ENCODE measurements around the gene ZDHHC11.
"Not testable (repeated sequence)": the region's sequence is repeated elsewhere in the genome, so short reads cannot be mapped to it uniquely, and the experiment has no call there.

ZDHHC11 gene

DNA sequence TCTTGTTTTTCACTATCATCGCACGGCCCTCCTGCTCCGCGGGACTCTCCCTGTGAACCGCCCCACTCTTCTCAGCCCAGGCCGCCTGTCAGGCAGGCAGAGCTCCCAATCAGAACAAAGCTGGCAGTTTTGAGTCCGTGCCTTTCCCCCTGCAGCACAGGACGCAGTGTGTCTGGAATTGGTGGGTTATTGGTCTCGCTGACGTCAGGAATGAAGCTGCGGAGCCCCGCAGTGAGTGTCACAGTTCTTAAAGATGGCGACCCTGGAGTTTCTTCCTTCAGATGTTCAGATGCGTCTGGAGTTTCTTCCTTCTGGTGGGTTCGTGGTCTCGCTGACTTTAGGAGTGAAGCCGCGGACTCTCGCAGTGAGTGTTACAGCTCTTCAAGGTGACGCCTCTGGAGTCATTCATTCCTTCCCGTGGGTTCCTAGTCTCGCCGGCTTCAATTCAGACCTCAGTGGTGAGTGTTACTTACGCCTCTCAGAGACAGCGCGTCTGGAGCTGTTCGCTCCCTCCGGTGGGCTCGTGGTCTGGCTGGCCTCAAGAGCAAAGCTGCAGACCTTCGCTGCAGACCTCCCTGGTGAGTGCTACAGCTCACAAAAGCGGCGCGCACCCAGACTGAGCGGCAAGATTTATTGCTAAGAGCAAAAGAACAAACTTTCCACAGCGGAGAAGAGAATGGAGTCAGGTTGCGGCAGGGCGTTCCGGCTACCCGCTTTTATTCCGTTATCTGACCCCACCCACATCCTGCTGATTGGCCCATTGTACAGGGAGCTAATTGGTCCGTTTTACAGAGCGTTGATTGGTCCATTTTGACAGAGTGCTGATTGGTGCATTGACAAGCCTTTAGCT, 73.7 kb downstream of the ZDHHC11 start:
- DNase-seq (ENCODE audit: low read depth in 3 of 3): no peak

DNA sequence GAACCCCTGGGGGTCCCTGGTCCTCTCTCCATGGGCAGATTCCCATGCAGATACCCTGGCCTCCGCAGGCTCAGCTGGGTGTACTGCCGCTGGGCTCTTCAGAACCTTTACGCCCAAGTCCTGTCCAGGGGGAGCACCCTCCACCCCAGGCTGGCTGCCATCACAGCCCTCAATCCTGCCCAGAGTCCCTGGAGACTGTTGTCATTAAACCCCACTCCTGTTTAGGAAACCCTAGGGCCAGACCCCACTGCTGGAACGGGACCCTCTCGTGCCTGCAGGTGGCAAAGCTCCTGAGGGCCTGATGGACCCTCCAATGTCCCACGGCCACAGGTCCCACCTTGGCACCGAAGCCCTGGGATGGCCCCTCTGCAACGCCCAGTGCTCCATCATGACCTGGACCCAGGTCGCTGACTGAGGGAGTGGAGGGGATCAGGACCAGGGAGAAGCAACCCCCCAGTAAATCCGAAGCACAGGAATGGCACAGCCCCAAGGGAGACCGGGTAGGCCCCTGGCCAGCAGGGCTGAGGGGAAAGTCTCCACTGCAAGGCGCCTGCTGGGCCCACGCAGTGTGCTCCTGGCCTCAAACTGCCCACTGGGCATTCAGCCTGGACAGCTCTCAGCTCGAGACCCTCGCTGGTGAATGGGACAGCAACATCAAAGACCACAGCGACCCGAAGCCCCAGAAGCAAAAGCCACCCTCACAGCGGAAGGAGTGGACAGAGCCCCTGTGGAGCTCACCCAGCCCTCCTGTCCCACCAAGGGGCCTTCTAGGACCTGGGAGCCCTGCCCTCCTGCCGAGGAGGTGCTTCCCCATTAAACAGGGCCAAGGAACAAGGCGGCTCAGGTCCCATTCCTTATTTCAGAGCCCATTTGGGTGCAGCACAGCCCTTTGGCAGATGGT, 74.6 kb downstream of the ZDHHC11 start:
- DNase-seq (ENCODE audit: low read depth in 3 of 3): no peak

DNA sequence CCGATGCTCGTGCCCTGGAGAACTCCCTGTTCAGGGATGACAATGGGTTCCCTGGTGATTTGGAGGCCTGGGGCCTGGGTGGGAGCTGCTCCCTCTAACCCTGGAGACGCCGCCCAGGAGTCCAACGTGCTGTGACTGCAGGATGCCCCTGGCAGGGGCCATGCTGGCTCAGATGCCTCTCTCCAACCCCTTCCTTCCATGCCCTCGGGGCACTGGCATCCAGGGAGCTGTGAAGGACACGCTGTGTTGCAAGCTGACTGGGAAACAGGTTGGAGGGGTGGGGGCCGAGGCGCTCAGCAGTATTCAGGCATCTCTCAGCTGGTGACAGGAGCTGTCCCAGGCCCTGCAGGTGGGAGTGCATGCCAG, 75.2 kb downstream of the ZDHHC11 start:
- not testable (repeated sequence) for DNase-seq (ENCODE audit: low read depth in 3 of 3)

DNA sequence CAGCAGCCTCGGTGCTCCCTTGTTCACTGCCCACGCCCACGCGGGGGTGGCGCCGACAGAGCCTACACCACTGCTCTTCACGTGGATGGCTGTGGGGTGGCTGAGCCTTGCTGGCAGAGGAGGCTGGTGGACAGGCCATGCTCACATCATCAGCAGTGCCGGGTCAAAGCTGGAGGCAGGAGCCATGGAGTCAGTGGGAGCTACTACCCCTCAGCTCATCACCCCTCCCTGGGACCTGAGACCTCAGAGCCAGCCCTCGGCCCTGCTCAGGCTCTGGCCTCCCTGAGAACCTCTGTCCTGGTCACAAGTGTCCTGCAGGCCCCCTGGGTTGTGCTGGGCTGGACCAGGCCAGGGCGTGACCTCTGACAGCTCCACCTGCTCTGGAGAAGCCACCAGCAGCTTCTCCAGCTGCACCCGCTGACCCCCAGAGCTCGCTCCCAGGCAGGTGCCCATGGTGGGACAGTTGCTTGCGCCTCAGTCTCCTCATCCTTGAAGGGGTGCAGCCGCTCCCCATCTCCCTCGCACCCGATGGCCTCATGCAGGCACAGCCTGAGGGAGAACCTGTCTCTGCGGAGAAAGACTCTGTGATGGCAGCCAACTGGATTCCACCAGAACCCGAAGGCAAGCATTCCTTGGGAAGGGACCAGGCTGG, 75.8 kb downstream of the ZDHHC11 start:
- not testable (repeated sequence) for DNase-seq (ENCODE audit: low read depth in 3 of 3)

DNA sequence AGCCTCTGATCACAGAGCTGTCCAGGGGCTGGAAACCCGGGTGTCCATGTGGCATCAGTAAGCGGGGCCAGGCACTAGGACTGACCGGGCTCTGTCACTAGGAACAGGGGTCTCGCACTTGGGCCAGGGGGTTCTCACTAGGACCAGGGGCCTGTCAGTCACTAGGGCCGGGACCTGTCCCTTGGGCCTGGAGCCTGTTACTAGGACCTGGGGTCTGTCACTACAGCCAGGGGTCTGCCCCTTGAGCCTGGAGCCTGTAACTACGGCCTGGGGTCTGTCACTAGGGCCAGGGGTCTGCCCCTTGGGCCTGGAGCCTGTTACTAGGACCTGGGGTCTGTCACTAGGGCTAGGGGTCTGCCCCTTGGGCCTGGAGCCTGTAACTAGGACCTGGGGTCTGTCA, 76.5 kb downstream of the ZDHHC11 start:
- DNase-seq (ENCODE audit: low read depth in 3 of 3): not testable (repeated sequence)

DNA sequence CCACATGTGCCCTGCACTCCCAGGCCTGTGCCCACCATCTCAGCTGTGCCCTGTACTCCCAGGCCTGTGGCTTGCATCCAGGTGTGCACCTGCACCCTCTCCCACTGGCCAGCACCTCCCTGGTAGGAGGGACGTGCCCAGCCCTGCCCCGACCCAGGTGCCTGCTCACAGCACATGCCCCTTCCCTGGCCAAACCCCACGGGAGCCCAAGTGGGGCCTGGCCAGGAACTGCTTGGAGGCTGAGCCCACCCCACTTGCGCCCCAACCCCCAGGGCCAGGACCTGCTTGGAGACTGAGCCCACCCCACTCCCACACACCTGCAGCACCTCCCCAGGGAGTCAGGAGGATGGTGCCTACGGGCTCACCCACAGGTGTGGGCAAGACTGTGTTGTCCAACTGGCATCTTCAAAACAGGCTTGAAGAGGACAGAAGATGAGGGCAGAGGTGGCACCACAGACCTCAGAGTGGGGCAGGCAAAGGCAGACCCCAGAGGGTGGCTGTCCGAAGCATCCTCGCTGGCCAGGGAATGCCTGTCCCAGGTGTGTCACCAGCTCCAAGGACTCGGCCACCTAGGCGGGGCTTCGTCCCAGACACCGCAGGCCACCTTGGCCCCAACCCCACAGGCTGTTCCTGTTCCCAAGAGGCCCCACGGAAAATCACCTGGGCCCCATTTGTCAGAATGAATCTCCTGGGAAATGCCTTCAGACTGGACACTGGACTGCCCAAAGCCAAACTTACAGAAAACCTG, 77.1 kb downstream of the ZDHHC11 start:
- DNase-seq (ENCODE audit: low read depth in 3 of 3): no peak

DNA sequence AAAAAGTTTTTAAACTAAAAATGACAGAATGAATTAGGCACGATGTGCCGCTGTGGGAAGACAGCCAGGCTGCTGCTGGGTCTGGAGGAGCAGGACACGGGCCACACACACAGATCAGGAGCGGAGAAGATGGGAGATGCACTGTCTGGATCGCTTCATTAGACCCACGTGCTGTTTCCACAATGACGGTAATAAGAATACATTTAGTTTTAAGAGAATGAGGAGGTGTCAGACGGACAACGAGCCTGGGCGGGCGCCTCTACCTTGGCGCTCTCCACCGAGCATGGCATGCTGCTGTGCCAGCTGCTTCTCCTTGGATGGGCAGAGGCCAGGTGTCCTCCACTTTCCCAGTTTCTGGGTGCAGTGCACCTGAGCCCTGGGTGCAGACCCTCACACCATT, 77.9 kb downstream of the ZDHHC11 start:
- not testable (repeated sequence) for DNase-seq (ENCODE audit: low read depth in 3 of 3)

DNA sequence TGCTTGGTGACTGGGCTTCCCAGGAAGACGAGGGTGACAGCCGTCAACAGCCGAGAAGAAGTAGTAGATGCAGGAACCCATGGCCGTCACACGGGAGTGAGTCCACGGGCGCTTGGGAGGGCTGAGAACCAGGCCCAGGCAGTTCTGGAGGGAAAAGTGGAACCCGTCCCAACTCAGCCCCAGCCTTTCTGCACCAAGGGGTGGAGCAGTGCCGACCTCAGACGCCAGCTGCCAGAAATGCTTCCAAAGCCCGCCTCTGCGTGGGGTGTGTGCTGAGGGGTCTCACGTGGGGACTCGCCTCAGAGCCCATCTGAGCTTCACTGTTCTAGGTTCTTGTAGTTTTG, 78.3 kb downstream of the ZDHHC11 start:
- not testable (repeated sequence) for DNase-seq (ENCODE audit: low read depth in 3 of 3)

DNA sequence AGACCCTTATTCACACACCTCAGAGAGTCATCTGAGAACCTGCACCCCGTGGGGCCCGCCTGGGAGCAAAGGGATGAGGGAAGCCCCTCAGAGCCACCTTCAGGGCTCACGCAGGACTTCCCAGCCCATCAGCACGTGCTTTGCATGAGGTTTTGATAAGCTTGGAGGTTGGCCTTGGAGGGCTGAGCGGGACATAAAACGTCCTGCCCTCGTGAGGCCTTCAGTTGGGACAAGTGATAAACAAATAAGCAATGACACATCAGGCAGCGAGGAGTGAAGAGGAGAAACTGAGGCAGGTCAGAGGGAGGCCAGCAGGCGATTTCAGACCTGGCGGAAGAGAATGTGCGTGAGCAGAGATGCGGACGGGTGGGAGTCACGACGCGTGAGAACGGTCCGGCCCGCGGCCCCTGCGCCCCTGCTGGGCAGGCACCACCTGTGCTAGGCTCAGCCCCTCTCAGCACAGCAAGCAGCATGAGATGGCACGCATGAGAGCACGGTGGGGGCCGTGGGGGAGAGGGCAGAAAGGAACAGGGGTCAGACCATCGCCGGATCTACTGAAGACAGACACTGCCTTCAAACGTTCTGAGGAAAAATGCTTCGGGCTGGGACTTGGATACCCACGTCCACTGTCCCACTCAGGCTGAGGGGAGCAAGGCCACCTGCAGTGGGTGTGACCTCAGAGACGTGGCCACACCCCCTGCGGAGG, 78.8 kb downstream of the ZDHHC11 start:
- DNase-seq (ENCODE audit: low read depth in 3 of 3): not testable (repeated sequence)

DNA sequence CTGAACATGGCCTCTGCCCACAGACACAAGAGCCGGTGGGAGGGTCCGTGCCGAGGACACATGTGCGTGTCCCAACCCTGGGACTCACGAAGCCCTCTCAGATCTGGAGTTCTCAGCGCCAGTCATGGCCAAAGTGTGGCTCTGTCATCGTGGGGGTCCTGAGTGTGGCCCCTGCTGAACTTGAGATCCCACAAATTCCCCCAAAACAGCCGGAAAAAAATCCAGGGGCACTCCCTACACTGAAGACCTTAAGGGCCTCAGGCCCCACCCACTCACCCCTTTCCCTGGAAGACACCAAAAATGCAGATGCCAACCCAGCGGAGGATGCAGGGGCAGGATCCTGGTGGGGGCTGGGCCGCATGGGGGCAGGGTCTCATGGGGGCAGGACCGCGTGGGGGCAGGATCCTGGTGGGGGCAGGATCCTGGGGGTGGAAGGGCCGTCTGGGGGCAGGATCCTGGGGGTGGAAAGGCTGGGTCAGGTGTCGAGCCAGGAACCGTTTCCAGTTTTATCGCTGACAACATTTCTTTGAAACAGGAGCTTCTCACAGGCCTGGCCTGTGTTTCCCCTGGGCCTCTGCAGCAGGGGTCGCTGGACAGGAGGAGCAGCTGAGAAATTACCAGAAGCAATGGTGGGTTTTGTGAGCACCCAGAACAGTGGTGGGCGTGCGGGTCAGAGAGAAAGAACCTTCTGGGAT, 79.6 kb downstream of the ZDHHC11 start:
- DNase-seq (ENCODE audit: low read depth in 3 of 3): not testable (repeated sequence)

DNA sequence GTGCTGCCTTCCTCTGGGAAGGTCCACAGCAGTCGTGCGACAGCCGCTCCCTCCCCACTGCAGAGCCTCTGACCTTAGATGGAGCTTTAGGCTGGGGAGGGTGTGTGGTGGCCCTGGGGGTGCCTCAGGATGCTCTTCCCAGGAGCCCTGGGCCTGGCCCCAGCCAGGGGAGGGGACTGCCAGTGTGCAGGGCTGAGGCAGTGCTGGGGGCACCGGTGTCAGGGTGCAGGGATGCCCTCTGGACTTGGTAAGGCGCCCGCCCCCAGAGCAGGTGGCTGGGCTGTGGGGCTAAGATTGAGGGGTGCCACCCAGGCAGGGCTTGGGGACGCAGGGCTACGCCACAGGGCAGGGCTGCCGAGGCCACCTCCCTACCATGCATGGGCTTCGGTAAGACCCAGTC, 80.2 kb downstream of the ZDHHC11 start:
- DNase-seq (ENCODE audit: low read depth in 3 of 3): not testable (repeated sequence)

DNA sequence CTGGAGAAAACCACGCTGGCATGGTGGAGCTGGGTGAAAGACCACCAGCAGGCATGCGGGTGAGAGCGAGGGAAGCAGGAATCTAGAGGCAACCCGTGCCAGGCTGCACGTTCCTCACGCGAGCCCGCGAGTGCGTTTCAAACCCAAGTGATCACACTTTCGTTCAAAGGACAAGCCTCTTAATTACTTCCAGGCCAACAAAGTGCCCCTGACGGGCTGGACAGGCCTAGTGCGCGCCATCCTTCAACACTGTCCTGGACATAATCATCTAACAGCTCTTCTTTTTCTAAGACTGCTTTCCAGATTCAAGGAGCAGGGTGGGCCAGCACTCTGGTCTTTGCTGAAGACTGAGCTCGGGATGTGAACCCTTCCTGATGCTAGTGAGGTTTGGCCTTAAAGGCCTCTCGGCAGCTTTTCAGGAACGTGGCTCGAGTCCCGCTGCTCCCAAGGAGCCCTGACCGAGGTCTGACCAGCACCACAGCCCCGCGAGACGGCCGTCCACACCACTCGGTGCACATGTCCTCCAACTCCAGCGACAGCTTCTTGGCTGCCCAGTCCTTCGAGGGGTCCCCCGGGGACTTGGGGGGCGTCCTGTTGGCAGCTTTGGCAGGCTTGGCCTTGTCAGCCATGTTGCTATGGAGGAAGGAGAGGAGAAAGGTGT, 81.2 kb downstream of the ZDHHC11 start:
- not testable (repeated sequence) for DNase-seq (ENCODE audit: low read depth in 3 of 3)

DNA sequence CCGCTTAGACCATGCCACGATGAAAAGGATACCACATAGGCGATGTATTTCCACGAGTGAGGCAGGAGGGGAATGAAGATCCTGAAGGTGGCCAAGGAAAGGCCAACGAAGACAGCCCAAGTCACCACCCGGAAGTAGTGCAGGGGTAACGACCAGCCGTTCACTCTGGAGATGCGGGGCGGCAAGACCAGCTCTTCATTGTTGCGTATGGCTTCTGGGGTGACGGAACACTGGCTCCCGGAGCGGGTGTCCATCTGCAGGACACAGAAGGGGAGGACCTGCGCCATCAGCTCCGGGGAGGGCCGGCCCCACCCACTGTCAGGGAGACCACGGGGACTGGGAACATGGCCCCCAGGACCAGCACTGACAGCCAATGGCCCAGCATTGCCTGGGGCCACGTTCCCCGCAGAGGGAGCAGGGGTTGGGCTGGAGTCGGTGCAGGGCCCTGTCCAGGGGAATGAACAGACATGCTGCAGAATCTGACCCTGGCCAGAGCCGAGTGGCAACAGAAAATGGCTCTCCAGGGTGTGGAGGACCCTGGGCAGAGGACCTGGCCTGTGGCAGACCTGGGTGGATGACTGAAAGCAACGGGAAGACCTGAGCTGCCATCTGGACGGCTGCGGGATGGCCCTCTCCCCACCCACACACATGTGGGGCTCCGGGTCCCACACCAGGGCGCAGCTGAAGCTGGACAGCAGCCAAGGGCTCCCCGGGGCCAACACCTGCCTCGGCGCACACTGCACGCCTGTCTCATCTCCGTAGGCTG, 83.9 kb downstream of the ZDHHC11 start:
- DNase-seq (ENCODE audit: low read depth in 3 of 3): no peak

DNA sequence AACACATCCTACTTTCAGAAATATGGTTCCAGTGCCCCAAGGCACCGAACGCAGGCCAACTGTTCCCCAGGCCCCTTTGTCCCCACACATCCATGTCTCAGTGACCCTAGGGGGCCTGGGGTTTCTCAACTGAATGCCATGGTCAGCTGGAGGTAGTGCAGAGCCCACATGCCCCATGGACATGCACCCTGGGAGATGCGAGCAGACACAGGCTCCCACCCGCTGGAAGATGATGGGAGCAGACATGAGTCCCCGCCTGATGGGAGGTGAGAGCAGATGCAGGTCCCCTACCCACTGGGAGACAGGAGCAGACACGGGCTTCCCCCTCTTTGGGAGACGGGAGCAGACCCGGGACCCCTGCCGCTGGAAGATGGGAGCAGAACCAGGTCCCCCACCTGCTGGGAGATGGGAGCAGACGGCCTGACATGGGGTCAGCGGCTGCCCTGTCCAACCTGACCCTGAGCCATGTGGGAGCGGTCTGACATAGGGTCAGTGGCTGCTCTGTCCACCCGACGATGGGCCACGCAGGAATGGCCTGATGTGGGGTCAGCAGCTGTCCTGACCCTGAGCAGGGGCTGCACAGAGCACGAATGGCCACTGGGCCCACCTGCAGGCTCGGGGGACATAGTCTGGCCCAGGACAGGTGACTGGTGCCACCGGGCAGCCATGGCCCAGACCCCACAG, 84.7 kb downstream of the ZDHHC11 start:
- DNase-seq (ENCODE audit: low read depth in 3 of 3): no peak

DNA sequence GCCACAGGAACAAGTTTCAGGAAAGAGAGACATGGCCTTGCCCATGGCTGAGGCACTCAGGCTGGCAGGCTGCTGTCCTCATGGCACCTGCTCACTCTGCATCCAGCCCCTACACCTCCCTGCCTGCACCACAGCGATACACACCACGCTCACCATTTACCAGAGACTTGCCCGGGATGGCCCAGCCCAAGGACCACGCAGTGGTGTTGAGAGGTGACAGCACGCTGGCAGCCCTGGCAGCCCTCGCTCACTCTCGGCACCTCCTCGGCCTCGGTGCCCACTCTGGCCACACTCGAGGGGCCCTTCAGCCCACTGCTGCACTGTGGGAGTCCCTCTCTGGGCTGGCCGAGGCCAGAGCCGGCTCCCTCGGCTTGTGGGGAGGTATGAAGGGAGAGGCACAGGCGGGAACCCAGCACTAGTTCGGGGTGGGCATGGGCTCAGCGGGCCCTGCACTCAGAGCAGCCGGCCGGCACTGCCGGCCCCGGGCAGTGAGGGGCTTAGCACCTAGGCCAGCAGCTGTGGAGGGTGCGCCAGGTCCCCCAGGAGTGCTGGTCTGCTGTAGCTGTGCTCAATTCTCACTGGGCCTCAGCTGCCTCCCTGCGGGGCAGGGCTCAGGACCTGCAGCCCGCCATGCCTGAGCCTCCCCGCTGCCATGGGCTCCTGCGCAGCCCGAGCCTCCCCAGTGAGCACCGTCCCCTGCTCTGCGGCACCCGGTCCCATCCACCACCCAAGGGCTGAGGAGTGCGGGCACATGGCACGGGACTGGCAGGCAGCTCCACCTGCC, 86.6 kb downstream of the ZDHHC11 start:
- DNase-seq (ENCODE audit: low read depth in 3 of 3): no peak

DNA sequence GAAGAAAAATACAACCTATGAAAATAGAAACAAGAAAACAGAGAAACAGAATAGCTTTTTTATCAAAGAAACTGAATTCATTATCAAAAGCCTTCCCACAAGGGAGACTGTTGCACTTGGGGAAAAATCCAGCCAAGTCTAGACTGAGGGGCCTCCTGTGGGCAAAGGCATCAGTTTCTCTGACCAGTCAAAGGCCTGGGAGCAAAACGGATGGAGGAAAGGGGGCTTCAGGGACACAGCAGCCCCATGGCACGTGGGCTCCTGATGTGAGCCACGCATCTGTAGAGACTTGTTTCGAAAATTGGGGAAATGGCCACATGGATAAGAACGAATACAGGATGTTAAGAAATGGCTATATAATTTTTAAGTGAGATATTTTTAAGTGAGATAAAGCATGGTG, 87.4 kb downstream of the ZDHHC11 start:
- DNase-seq (ENCODE audit: low read depth in 3 of 3): no peak

DNA sequence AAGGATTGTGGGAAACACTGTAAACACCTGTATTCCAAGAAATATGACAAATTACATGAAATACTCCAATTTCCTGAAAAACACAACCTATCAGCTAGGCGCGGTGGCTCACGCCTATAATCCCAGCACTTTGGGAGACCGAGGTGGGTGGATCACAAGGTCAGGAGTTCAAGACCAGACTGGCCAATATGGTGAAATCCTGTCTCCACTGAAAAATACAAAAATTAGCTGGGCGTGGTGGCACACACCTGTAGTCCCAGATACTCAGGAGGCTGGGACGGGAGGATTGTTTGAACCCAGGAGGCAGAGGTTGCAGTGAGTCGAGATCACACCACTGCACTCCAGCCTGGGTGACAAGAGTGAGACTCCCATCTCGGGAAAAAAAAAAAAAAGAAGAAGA, 87.8 kb downstream of the ZDHHC11 start:
- DNase-seq (ENCODE audit: low read depth in 3 of 3): not testable (repeated sequence)

All from stimulated activated CD4-positive, alpha-beta T cell treated with anti-CD3 and anti-CD28 coated beads, TNF-alpha, amount 100 ng/mL, for 24 hours (primary cell).